ENCODE results near the gene SRD5A2.

The SRD5A2 gene

GRCh38 chr2:31580321-31581117 lies at the start of gene SRD5A2:
SRD5A2 (minus strand) TSS chr2:31580938; CDS start chr2:31580900, 38 bp downstream.
- no peak for DNase-seq (ENCODE audit: low spot score)

DNA sequence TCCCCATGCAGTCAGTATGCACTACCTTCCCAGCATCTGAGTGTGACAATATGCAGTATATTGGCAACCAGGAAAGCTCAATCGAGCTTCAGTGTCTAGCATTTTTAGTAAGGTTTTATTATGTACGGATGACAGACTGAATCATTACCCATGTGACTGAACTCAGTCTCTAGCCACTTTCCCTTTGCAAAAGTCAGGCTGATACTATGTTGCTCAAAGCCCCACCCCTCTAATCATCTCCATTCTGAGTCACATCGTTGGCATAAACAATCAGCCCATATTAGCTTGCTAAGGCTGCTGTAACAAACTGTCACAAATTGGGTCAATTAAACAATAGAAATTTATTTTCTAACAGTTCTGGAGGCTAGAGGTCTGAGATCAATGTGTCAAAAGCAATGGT lies 25.8 kb upstream of the SRD5A2 start:
- no peak for DNase-seq (ENCODE audit: low spot score)

DNA sequence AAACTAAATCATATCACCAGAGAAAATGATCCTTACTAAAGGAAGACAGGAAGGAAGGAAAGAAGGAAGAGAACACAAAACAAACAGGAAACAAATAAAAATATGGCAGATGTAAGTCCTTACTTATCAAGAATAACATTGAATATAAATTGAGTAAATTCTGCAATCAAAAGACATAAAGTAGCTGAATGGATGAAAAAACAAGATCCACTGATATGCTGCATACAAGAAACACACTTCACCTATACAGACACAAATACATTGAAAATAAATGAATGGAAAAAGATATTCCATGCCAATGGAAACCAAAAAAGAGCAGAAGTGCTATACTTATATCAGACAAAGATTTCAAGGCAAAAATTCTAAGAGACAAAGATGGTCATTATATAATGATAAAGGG lies 18.0 kb upstream of the SRD5A2 start:
- DNase-seq (ENCODE audit: low spot score) = no peak

GRCh38 chr2:31586230-31586629 lies 5.5 kb upstream of the SRD5A2 start:
- no peak for DNase-seq (ENCODE audit: low spot score)

DNA sequence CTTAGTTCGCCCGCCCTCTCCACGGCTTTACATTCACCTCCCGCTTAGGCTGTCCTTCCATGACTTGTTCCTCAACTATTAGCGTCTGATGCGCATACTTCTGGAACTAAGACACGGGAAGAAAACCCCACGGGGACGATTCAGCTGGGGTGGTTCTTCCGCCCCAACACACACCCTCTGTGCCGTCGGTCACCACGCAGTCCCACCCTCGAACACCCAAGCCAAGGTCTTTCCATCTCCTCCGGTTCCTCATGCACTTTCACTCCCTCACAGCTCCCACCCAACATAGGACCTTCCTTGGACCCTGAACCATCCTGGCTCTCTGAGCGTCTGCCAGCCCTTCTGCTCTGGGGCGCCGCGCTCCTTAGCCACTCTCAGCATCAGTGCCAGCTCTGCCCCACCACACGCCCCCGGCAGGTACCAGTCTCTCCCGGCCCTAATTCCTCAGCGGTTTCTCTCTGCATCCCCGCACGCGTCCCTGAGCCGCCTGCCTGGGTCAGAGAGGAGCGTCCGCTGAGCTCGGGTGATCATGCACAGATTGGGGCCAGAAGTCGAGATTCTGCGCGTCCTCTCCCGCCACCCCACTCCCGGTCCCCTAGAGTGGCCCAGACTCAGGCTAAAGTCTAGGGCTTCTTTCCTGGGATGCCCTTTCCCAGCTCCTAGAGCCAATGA lies 522 bp upstream of the SRD5A2 start:
- DNase-seq (ENCODE audit: low spot score) = no peak

DNA sequence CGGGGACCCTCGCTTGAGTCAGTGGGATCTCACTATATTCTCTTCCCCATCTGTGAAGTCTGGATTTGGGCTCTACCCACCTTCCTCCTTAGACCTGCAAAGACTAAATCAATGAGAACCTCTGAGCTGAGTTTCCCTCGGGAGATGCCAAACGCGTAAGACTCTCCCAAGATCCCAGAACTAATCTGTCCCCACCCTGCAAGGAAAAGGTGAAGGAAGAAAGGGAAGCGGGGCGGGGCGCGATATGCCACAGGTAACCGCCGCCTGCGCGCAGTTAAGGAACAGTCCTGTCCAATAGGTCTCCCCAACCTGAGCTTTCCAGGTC lies 780 bp downstream of the SRD5A2 start:
- DNase-seq (ENCODE audit: low spot score) = no peak

DNA sequence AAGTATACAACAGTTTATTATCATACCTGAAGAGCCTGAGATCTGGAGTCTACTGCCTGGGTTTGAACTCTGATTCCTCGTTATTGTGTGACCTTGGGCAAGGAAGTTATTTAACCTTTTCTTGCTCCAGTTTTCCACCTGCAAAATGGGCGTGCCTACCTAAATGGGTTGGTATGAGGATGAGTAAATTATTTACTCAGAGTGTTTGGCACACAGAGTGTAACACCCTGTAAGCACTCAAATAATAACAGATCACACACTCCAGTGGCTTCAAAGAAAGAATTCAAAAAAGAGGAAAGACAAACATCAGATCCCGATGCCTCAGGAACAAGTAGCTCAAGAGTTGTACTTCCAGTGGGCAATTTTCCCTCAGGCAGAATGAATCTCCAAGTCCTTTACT lies 2.4 kb downstream of the SRD5A2 start:
- no peak for DNase-seq (ENCODE audit: low spot score)

- DNase-seq (ENCODE audit: low spot score) = no peak
Measured at GRCh38 chr2:31577143-31577542, 3.6 kb downstream of the SRD5A2 start.

GRCh38 chr2:31568585-31569201 lies 12.0 kb downstream of the SRD5A2 start:
- no peak for DNase-seq (ENCODE audit: low spot score)

GRCh38 chr2:31567679-31568078 lies 13.1 kb downstream of the SRD5A2 start:
- DNase-seq (ENCODE audit: low spot score) = no peak

- DNase-seq (ENCODE audit: low spot score) = no peak
Measured at GRCh38 chr2:31563273-31563839, 17.4 kb downstream of the SRD5A2 start.

DNA sequence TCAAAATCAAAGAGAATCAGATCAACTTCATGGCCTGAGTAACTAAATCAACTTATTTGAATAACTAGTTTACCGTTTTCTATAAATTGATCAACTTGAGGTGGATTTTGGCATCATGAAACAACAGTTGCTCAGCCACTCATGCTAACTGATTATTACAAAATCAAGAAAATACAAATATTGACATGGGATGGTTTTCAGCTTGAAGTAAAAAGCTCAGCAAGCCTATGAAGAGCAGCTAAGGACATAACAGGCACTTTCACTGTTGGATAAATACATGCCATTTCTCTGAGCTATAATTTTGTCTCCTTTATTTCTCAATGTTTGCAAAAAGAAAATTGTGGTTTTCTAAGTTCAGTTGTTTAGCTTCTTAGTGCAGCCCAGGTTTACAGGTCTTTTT lies 18.9 kb downstream of the SRD5A2 start:
- no peak for DNase-seq (ENCODE audit: low spot score)

- DNase-seq (ENCODE audit: low spot score) = no peak
Measured at GRCh38 chr2:31558401-31559295, 22.1 kb downstream of the SRD5A2 start.

GRCh38 chr2:31556940-31557339 lies 23.8 kb downstream of the SRD5A2 start:
- no peak for DNase-seq (ENCODE audit: low spot score)

GRCh38 chr2:31555967-31556706 lies 24.6 kb downstream of the SRD5A2 start:
- no peak for DNase-seq (ENCODE audit: low spot score)

GRCh38 chr2:31553362-31553761 lies 27.4 kb downstream of the SRD5A2 start:
- DNase-seq (ENCODE audit: low spot score) = no peak

DNA sequence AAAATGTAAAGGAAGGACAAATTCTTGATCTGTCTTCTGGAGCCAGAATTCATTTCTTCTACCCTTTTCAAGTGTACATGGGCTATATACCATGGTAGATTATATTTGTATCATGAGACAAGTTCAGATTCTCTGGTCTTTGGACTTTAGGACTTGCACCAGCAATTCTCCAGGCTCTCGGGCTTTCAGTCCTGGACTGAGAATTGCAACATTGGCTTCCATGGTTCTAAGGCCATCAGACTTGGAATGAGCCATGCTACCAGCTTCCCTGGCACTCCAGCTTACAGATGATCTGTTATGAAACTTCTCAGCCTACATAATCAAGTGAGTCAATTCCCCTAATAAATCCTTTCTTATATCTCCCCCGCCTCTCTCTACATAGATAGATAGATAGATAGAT lies 33.3 kb downstream of the SRD5A2 start:
- DNase-seq (ENCODE audit: low spot score) = no peak

GRCh38 chr2:31541853-31542252 lies 38.9 kb downstream of the SRD5A2 start:
- DNase-seq (ENCODE audit: low spot score) = no peak

DNA sequence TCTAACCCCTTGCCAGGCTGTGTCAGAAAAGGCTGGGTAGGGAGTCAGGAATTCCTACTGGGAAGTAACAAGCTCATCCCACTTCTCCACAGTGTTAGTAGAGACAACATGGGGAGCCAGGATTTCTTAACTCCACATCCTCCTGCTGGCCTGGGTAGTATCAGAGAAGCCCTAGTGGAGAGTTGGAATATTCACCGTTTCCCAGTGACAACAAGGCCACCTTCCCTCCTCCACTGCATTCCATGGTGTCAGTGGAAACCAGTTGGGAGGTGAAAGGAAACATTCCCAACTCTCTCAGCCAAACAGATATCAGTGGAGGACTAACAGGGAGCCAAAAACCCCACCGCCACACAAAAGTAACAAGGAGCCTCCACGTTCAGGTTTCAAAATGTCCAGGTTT lies 41.2 kb downstream of the SRD5A2 start:
- DNase-seq (ENCODE audit: low spot score) = no peak

GRCh38 chr2:31535768-31536167 lies 45.0 kb downstream of the SRD5A2 start:
- DNase-seq (ENCODE audit: low spot score) = no peak

GRCh38 chr2:31534636-31535035 lies 46.1 kb downstream of the SRD5A2 start:
- no peak for DNase-seq (ENCODE audit: low spot score)

All from left forelimb (tissue), 1 donor.